Right lobe of liver (tissue), 4 donors: ENCODE measurements around the gene SFSWAP.

ENCODE experiments used
- CTCF ChIP-seq, 4 donors: fragments of 200-600 bp in 3 of 4; fragments of 450-650 bp in 1 of 4; IDR thresholded peaks; one replicate each; pipeline versions ENCODE4 v1.5.1 to v1.8.0; 2016 to 2022; ENCODE audit warnings: antibody characterized with exemption in 4 of 4, mild to moderate bottlenecking in 2 of 4
- POLR2A ChIP-seq: fragments of 450-650 bp; IDR thresholded peaks from one replicate; pipeline ENCODE4 v1.6.1; 2017; ENCODE audit warnings: antibody characterized with exemption, mild to moderate bottlenecking
- donor health status: DM: no; HTN: no; CAD: no.
- donor health status: DM: no; HTN: no; CAD: no.
- donor health status: DM: no; HTN: yes; CAD: no.

- no peak for TF ChIP-seq CTCF (IDR thresholded peaks at IDR 0.05)
- TF ChIP-seq POLR2A: no peak
These were observed 108.1 kb downstream of the SFSWAP start for GRCh38 chr12:131818821-131819585.
